H1 (cell line): Measurements from ENCODE around the gene EEF1G. TPM values are rescaled to one million over a fixed set of nuclear protein-coding genes. Genes with fewer than 3 reads are reported as not detected.

Experiments used
- CHD2 ChIP-seq: IDR thresholded peaks from 2 replicates; pipeline ENCODE4 v1.6.1; 2012; ENCODE audit warnings: low read length, improper control_type of control experiment
- EP300 ChIP-seq, 2 experiments: IDR thresholded peaks; 1 replicate in 1 of 2; 2 replicates in 1 of 2; pipeline ENCODE4 v1.6.1; 2011 to 2012; ENCODE audit warnings: low read depth in 2 of 2, low read length in 2 of 2, mild to moderate bottlenecking in 2 of 2, borderline replicate concordance in 1 of 2, inconsistent platforms in 1 of 2, moderate library complexity in 1 of 2
- RAD21 ChIP-seq, 2 experiments: IDR thresholded peaks in 1 of 2; conservative IDR thresholded peaks in 1 of 2; 2 replicates each; pipeline ENCODE4 v1.6.1; 2011; ENCODE audit warnings: low read depth in 2 of 2, low read length in 2 of 2, improper control_type of control experiment in 1 of 2, inconsistent platforms in 1 of 2, mild to moderate bottlenecking in 1 of 2, moderate library complexity in 1 of 2
- RBBP5 ChIP-seq: IDR thresholded peaks from 2 replicates; pipeline ENCODE4 v1.7.1; 2012; ENCODE audit warnings: low read depth, mild to moderate bottlenecking, inconsistent platforms, low read length, moderate library complexity, borderline replicate concordance
- RFX5 ChIP-seq: IDR thresholded peaks from 2 replicates; pipeline ENCODE4 v1.6.1; 2011; ENCODE audit warnings: low read depth, low read length, improper control_type of control experiment, borderline replicate concordance
- polyA plus RNA-seq, 7 experiments: library from polyadenylated mRNA; depleted of rRNA in 3 of 7; stranded (reverse) in 5 of 7; unstranded in 2 of 7; fragments of >200 nt in 5 of 7; fragments of 200-250 nt in 2 of 7; gene quantifications; 1 replicate in 5 of 7; 2 replicates in 1 of 7; 4 replicates in 1 of 7; pipeline versions ENCODE4 v1.2.1 to v1.2.3, GENCODE V29; 2011 to 2013; ENCODE audit warnings: missing spikeins in 2 of 7, mixed read lengths in 2 of 7
- total RNA-seq: library from RNA; stranded (reverse); fragmentation: NEBNext Ultra II Directional; extraction: Animal tissue kit (Norgen Biotek cat#: 25700); gene quantifications from 2 replicates; pipeline ENCODE4 v1.2.1, GENCODE V29; 2021

The EEF1G gene
- total and polyA plus RNA-seq, 2 of the 8 experiments (the other 6 are each of a cell fraction or from before 2014, with no cell fraction given) = 1,627 to 1,996 TPM

DNA sequence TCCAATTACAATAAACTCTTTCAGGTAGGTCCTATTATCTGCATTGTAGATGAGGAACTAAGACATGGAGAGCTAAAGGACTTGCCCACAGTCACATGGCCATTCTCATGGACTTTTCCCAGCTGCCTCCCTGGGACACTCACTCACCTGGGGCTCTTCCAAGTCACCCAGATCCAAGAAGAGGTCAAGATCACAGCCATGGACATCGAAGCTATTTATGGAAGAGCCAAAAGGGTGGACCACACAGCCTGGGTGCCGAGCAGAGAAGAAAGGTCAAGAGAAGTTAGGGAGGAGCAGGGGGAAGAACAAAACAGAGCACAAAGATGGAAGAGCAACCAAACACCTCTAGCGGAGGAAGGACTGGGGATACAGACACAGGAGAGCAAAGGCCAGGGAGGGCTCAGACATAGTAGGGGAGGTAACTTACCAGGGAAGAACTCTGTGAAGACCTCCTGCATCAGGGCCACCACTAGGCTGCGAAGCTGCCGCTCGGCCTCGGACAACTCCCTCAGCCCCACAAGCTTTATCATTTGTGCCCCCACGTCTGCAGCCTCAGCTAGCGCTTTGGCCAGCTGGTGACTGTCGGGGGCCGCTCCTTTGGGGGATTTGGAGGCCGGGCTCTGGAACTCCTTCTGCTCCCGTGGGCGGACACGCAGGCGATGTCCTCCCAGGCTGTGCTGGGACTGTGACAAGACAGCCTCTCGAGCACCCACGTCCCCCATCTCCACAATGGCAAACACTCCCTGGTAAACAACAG lies 7.4 kb upstream of the EEF1G start (continued):
- TF ChIP-seq CHD2 = no peak
- no peak for TF ChIP-seq RBBP5
- no peak for TF ChIP-seq EP300 (IDR thresholded peaks at IDR 0.05; ENCODE audit: borderline replicate concordance in 1 of 2, low read depth in 2 of 2, low read length in 2 of 2)
- no peak for TF ChIP-seq RAD21 (IDR thresholded peaks at IDR 0.05 in 1 of 2, conservative IDR thresholded peaks at IDR 0.05 in 1 of 2; ENCODE audit: low read depth in 2 of 2, low read length in 2 of 2)
- TF ChIP-seq RFX5 = no peak
